ENCODE measurements around the gene TLR10. TPM values are rescaled to one million over a fixed set of nuclear protein-coding genes. Genes with fewer than 3 reads are reported as not detected.

TLR10 gene, protein sequence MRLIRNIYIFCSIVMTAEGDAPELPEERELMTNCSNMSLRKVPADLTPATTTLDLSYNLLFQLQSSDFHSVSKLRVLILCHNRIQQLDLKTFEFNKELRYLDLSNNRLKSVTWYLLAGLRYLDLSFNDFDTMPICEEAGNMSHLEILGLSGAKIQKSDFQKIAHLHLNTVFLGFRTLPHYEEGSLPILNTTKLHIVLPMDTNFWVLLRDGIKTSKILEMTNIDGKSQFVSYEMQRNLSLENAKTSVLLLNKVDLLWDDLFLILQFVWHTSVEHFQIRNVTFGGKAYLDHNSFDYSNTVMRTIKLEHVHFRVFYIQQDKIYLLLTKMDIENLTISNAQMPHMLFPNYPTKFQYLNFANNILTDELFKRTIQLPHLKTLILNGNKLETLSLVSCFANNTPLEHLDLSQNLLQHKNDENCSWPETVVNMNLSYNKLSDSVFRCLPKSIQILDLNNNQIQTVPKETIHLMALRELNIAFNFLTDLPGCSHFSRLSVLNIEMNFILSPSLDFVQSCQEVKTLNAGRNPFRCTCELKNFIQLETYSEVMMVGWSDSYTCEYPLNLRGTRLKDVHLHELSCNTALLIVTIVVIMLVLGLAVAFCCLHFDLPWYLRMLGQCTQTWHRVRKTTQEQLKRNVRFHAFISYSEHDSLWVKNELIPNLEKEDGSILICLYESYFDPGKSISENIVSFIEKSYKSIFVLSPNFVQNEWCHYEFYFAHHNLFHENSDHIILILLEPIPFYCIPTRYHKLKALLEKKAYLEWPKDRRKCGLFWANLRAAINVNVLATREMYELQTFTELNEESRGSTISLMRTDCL
- total RNA-seq: 0.14 TPM in 1 of 2 replicates, not detected in the other

GRCh38 chr4:38782452-38783108 is at the start of gene TLR10:
Gene TLR10, minus strand, starts transcription at chr4:38782990. Its CDS starts 7,400 bp downstream, at chr4:38775590.

GRCh38 chr4:38804654-38805295 is 22.0 kb upstream of the TLR10 start, which contains the start of gene TLR1:
Gene TLR1, minus strand, starts transcription at chr4:38804791. Its CDS starts 5,960 bp downstream, at chr4:38798831.

Small RNAs within 50 kb of the gene (small RNA-seq; reads per million reads assigned to genes)
- not detected for gene RNA5SP158 (ENCODE audit: low replicate concordance)

Other genes with a start within 250 kb of the TLR10 start
- 24.1 and 30.8 TPM in 2 replicates for gene KLF3, start 118.8 kb downstream of the TLR10 start, total RNA-seq
- 0.44 and 1.1 TPM in 2 replicates for gene TLR1, start 21.8 kb upstream of the TLR10 start, total RNA-seq
- gene TLR6, start 73.8 kb upstream of the TLR10 start, total RNA-seq: 1.1 and 5.4 TPM in 2 replicates
- 319 and 352 TPM in 2 replicates for gene FAM114A1, start 84.8 kb upstream of the TLR10 start, total RNA-seq
- gene TMEM156, start 249.4 kb upstream of the TLR10 start, total RNA-seq: 2.2 and 3.7 TPM in 2 replicates